ENCODE results near the gene KCNIP1.
A peak's percentile ranks its signal among the peaks of the same experiment; 100 is the strongest.

KCNIP1 gene

GRCh38 chr5:170565072-170565471 lies 61.3 kb downstream of the KCNIP1 start:
- DNase-seq (ENCODE audit: low spot score), result no peak

- DNase-seq (ENCODE audit: low spot score), result no peak
These were observed 65.3 kb downstream of the KCNIP1 start for GRCh38 chr5:170569101-170569500.

GRCh38 chr5:170570476-170570875 lies 66.7 kb downstream of the KCNIP1 start:
- DNase-seq (ENCODE audit: low spot score), result no peak

GRCh38 chr5:170571281-170571731 lies 67.5 kb downstream of the KCNIP1 start:
- peak; percentile 49 for DNase-seq (ENCODE audit: low spot score)

- no peak for DNase-seq (ENCODE audit: low spot score)
These were observed 68.3 kb downstream of the KCNIP1 start for GRCh38 chr5:170571875-170572852.

GRCh38 chr5:170573114-170573513 lies 69.3 kb downstream of the KCNIP1 start:
- DNase-seq (ENCODE audit: low spot score), result no peak

GRCh38 chr5:170573660-170574059 lies 69.8 kb downstream of the KCNIP1 start:
- no peak for DNase-seq (ENCODE audit: low spot score)

- DNase-seq (ENCODE audit: low spot score), result no peak
These were observed 73.0 kb downstream of the KCNIP1 start for GRCh38 chr5:170576602-170577535.

- DNase-seq (ENCODE audit: low spot score), result no peak
These were observed 75.8 kb downstream of the KCNIP1 start for GRCh38 chr5:170579601-170580000.

GRCh38 chr5:170581211-170581610 lies 77.4 kb downstream of the KCNIP1 start:
- no peak for DNase-seq (ENCODE audit: low spot score)

- no peak for DNase-seq (ENCODE audit: low spot score)
These were observed 79.0 kb downstream of the KCNIP1 start for GRCh38 chr5:170582644-170583330.

- no peak for DNase-seq (ENCODE audit: low spot score)
These were observed 80.2 kb downstream of the KCNIP1 start for GRCh38 chr5:170584003-170584402.

GRCh38 chr5:170584450-170585058 lies 80.7 kb downstream of the KCNIP1 start:
- DNase-seq (ENCODE audit: low spot score), result no peak

GRCh38 chr5:170585273-170585948 lies 81.6 kb downstream of the KCNIP1 start:
- no peak for DNase-seq (ENCODE audit: low spot score)

GRCh38 chr5:170587808-170588207 lies 84.0 kb downstream of the KCNIP1 start:
- DNase-seq (ENCODE audit: low spot score), result no peak

- DNase-seq (ENCODE audit: low spot score), result no peak
These were observed 85.8 kb downstream of the KCNIP1 start for GRCh38 chr5:170589643-170590042.

- DNase-seq (ENCODE audit: low spot score), result no peak
These were observed 86.7 kb downstream of the KCNIP1 start for GRCh38 chr5:170590566-170590965.

GRCh38 chr5:170591054-170591453 lies 87.2 kb downstream of the KCNIP1 start:
- DNase-seq (ENCODE audit: low spot score), result no peak

GRCh38 chr5:170596482-170597044 lies 92.7 kb downstream of the KCNIP1 start:
- DNase-seq (ENCODE audit: low spot score), result no peak

GRCh38 chr5:170597109-170597751 lies 93.4 kb downstream of the KCNIP1 start:
- peak; percentile 45 for DNase-seq (ENCODE audit: low spot score)

Measured in AG08396 (cell line).